ENCODE results near the gene TLL2. TPM values are rescaled to one million over a fixed set of nuclear protein-coding genes. Genes with fewer than 3 reads are reported as not detected.

Gene TLL2
- total and polyA plus RNA-seq, 10 donors: 0.23 to 0.75 (median 0.34) TPM

- WGBS, 5 donors: 74 to 81% (median 79%) methylated on average over 9 of the region's 9 CpGs
- H3K4me3 ChIP-seq: no peak overlapping the region
- intact Hi-C loops (cut with DNase I; ENCODE audit: low total_unique reads): no loop called here
These were observed 35.4 kb downstream of the TLL2 start for GRCh38 chr10:96478355-96478754.

GRCh38 chr10:96473866-96474265 lies 39.9 kb downstream of the TLL2 start:
- H3K36me3 ChIP-seq: no peaks in the 10 kb centered on the region
- intact Hi-C loops (cut with DNase I; ENCODE audit: low total_unique reads): no loop called here

More at GRCh38 chr10:96478355-96478754, 35.4 kb downstream of the TLL2 start:
- Histone ChIP-seq H3K9me3 (no peaks in the 10 kb centered on the region), H3K27ac (no peak overlapping the region), H3K27me3 (replicated peaks in 1 of 7) (peaks cover 0 to 19% (median 0%) of the 10 kb centered on the region in 7 donors), H3K36me3 (no peaks in the 10 kb centered on the region), H3K4me1 (no peaks in the 10 kb centered on the region)
- TF ChIP-seq CTCF (IDR thresholded peaks at IDR 0.05 in 8 of 11, conservative IDR thresholded peaks at IDR 0.05 in 3 of 11) (no peak), POLR2A (IDR thresholded peaks at IDR 0.05) (no peak), POLR2AphosphoS5 (IDR thresholded peaks at IDR 0.05) (no peak)
- DNase-seq: no peak

GRCh38 chr10:96470116-96470743 lies 43.5 kb downstream of the TLL2 start:
- H3K27ac ChIP-seq: no peak overlapping the region
- intact Hi-C loops (cut with DNase I; ENCODE audit: low total_unique reads): no loop called here
- H3K9me3 ChIP-seq: no peaks in the 10 kb centered on the region
- peaks cover 0 to 29% (median 0%) of the 10 kb centered on the region in 7 donors for H3K27me3 ChIP-seq (replicated peaks in 1 of 7)
- H3K36me3 ChIP-seq: no peaks in the 10 kb centered on the region
- H3K4me1 ChIP-seq: no peaks in the 10 kb centered on the region
- TF ChIP-seq CTCF (IDR thresholded peaks at IDR 0.05 in 8 of 11, conservative IDR thresholded peaks at IDR 0.05 in 3 of 11): peak in 8 of 11 experiments; percentile 18 to 52 (median 36)
- TF ChIP-seq POLR2AphosphoS5 (IDR thresholded peaks at IDR 0.05): no peak
- no peak for TF ChIP-seq POLR2A (IDR thresholded peaks at IDR 0.05)
- no peak overlapping the region for H3K4me3 ChIP-seq
- no peak for DNase-seq
- 19 to 33% (median 22%) methylated on average over 4 of the region's 4 CpGs for WGBS, 5 donors

More at GRCh38 chr10:96473866-96474265, 39.9 kb downstream of the TLL2 start:
- Histone ChIP-seq H3K27me3 (replicated peaks in 1 of 7) (peaks cover 0 to 16% (median 0%) of the 10 kb centered on the region in 7 donors), H3K4me3 (no peak overlapping the region), H3K9me3 (no peaks in the 10 kb centered on the region), H3K4me1 (no peaks in the 10 kb centered on the region), H3K27ac (no peak overlapping the region)
- TF ChIP-seq POLR2AphosphoS5 (IDR thresholded peaks at IDR 0.05) (no peak), POLR2A (IDR thresholded peaks at IDR 0.05) (no peak), CTCF (IDR thresholded peaks at IDR 0.05 in 8 of 11, conservative IDR thresholded peaks at IDR 0.05 in 3 of 11) (no peak)
- WGBS, 5 donors: 75 to 87% (median 77%) methylated on average over 9 of the region's 9 CpGs
- DNase-seq: no peak

- H3K4me3 ChIP-seq: no peak overlapping the region
- peaks cover 0 to 29% (median 0%) of the 10 kb centered on the region in 7 donors for H3K27me3 ChIP-seq (replicated peaks in 1 of 7)
- TF ChIP-seq POLR2A (IDR thresholded peaks at IDR 0.05): no peak
- TF ChIP-seq POLR2AphosphoS5 (IDR thresholded peaks at IDR 0.05): no peak
- TF ChIP-seq CTCF (IDR thresholded peaks at IDR 0.05 in 8 of 11, conservative IDR thresholded peaks at IDR 0.05 in 3 of 11): no peak
- no peak overlapping the region for H3K27ac ChIP-seq
- H3K9me3 ChIP-seq: no peaks in the 10 kb centered on the region
- intact Hi-C loops (cut with DNase I; ENCODE audit: low total_unique reads): no loop called here
- WGBS, 5 donors: 50 to 63% (median 53%) methylated on average over 5 of the region's 5 CpGs
- no peak for DNase-seq
- no peaks in the 10 kb centered on the region for H3K4me1 ChIP-seq
- H3K36me3 ChIP-seq: no peaks in the 10 kb centered on the region
These were observed 44.9 kb downstream of the TLL2 start for GRCh38 chr10:96468845-96469244.

Data from spleen (tissue), 11 donors.